Measurements from ENCODE around the gene QSOX2. TPM values are rescaled to one million over a fixed set of nuclear protein-coding genes. Genes with fewer than 3 reads are reported as not detected.

The QSOX2 gene
- total RNA-seq, 1 donor from 2014 or later = 14.0 TPM

DNA sequence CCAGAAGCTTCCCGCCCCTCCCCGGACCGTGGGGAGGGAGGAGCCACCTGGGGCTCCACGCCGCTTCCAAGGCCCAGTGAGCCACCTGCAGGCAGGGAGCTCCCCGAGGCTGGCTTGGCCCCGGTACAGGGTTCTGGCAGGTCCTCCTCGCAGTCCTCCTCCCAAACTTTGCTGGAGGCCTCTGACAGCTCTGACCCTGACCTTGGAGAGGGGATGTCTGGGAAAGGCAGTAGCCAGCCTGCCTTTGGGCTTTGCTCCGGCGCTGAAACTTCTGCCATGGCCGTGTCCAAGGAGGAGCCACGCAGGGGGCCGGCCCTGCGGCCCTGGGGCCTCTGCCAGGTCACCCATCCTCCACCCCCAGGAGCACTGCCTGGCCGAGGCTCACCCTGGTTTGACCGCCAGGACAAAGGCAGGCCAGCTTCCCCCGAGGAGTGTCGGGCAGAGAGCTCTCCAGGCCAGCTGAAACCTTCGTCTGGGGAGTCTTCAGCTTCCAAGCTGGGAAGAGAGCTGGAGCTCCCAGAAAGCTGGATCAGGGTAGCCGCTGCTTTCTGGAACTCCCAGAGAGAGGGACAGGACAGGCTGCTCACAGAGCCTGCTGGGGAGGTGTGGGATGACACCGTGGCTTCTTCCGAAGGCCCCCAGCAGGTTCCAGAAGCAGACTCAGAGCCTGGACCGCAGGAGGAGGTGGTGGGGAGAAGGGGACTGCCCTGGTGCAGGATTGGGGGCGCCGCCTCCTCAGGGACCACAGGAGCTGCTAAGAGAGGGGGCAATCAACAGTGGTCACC is 9.0 kb upstream of the QSOX2 start:
- H3K9me3 Mint-ChIP-seq (ENCODE audit: unreplicated experiment) = no peaks in the 10 kb centered on the region
- H3K4me3 Mint-ChIP-seq (ENCODE audit: unreplicated experiment) = no peak overlapping the region
- TF ChIP-seq, protein P1, sequence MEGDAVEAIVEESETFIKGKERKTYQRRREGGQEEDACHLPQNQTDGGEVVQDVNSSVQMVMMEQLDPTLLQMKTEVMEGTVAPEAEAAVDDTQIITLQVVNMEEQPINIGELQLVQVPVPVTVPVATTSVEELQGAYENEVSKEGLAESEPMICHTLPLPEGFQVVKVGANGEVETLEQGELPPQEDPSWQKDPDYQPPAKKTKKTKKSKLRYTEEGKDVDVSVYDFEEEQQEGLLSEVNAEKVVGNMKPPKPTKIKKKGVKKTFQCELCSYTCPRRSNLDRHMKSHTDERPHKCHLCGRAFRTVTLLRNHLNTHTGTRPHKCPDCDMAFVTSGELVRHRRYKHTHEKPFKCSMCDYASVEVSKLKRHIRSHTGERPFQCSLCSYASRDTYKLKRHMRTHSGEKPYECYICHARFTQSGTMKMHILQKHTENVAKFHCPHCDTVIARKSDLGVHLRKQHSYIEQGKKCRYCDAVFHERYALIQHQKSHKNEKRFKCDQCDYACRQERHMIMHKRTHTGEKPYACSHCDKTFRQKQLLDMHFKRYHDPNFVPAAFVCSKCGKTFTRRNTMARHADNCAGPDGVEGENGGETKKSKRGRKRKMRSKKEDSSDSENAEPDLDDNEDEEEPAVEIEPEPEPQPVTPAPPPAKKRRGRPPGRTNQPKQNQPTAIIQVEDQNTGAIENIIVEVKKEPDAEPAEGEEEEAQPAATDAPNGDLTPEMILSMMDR (IDR thresholded peaks at IDR 0.05; ENCODE audit: unreplicated experiment) = no peak
- no peak overlapping the region for H3K27ac Mint-ChIP-seq (ENCODE audit: unreplicated experiment)
- no peaks in the 10 kb centered on the region for H3K36me3 Mint-ChIP-seq (ENCODE audit: low read depth, unreplicated experiment)
- peaks cover 5% of the 10 kb centered on the region for H3K27me3 Mint-ChIP-seq (ENCODE audit: unreplicated experiment)
- DNase-seq (ENCODE audit: low spot score) = no peak
- no peaks in the 10 kb centered on the region for H3K4me1 Mint-ChIP-seq (ENCODE audit: unreplicated experiment)

DNA sequence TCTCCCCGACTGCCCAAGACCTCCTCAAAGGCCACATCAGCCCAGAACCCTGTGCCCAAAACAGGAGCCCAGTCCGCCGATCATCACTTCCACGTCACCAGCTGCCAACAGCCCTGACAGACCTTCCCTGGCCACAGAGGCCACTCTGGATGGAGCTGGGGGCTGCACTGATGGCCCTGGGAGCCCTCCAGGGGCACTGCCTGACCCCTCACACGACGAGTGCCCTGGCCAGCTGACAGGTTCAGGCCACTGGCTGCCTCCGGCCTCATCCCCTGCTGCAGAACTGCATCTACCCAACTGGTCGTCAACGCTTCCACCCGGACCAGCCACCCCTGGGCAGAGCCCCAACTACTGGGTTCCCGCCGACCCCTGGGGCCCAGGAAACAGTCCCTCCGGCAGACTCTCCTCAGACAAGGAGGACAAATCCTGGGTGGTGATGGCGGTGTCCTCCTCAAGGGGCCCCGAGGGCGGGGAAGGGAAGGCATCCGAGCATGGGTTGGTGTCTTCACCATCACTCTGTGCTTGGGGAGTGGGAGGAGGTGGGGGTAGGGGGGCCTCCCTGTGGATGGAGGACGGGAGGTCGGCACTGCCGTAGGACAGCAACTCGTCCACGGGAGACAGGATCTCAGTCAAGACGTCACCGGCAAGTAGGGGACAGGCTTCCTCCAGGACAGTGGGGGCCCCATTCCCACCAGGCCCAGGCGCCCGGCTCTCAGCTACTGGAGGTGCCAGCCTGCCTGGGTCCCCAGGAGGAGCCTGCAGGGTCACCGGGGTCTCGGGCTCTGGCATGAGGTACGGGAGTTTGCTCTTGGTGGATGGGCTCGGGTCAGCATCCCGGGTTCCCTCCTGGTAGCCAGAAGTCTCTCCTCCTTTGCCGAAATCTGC is 7.9 kb upstream of the QSOX2 start:
- no peak for DNase-seq (ENCODE audit: low spot score)
- Mint-ChIP-seq H3K4me3 (ENCODE audit: unreplicated experiment) (no peak overlapping the region), H3K36me3 (ENCODE audit: low read depth, unreplicated experiment) (no peaks in the 10 kb centered on the region), H3K27me3 (ENCODE audit: unreplicated experiment) (peaks cover 3% of the 10 kb centered on the region), H3K4me1 (ENCODE audit: unreplicated experiment) (no peaks in the 10 kb centered on the region), H3K9me3 (ENCODE audit: unreplicated experiment) (no peaks in the 10 kb centered on the region), H3K27ac (ENCODE audit: unreplicated experiment) (no peak overlapping the region)
- TF ChIP-seq, protein P1 (IDR thresholded peaks at IDR 0.05; ENCODE audit: unreplicated experiment) = no peak

DNA sequence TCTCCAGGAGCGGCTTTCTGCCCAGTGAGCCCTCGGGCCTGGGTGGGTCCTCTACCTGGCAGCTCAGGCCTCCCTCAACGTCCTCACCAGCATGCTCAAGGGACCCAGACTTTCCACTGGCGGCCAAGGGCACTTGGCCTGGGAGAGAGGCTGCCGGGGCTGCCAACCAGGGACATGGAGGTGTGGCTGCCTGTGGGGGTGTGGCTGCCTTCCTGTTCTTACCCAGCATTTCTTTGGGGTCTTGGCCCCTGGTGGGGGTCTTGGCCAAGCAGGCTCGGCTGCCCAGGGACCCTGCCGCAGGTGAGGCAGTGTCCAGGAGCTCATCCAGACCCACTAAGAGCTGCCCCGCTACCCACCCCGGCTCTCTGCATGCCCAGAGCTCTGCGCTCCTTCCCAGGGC is 7.2 kb upstream of the QSOX2 start:
- Mint-ChIP-seq H3K27me3 (ENCODE audit: unreplicated experiment) (peaks cover 3% of the 10 kb centered on the region), H3K27ac (ENCODE audit: unreplicated experiment) (no peak overlapping the region), H3K4me3 (ENCODE audit: unreplicated experiment) (no peak overlapping the region), H3K4me1 (ENCODE audit: unreplicated experiment) (no peaks in the 10 kb centered on the region), H3K36me3 (ENCODE audit: low read depth, unreplicated experiment) (no peaks in the 10 kb centered on the region), H3K9me3 (ENCODE audit: unreplicated experiment) (no peaks in the 10 kb centered on the region)
- TF ChIP-seq, protein P1 (IDR thresholded peaks at IDR 0.05; ENCODE audit: unreplicated experiment) = no peak
- no peak for DNase-seq (ENCODE audit: low spot score)

GRCh38 chr9:136252281-136252680 is 6.7 kb upstream of the QSOX2 start:
- Mint-ChIP-seq H3K9me3 (ENCODE audit: unreplicated experiment) (no peaks in the 10 kb centered on the region), H3K36me3 (ENCODE audit: low read depth, unreplicated experiment) (no peaks in the 10 kb centered on the region), H3K4me1 (ENCODE audit: unreplicated experiment) (no peaks in the 10 kb centered on the region), H3K27ac (ENCODE audit: unreplicated experiment) (no peak overlapping the region), H3K27me3 (ENCODE audit: unreplicated experiment) (peaks cover 3% of the 10 kb centered on the region), H3K4me3 (ENCODE audit: unreplicated experiment) (no peak overlapping the region)
- TF ChIP-seq, protein P1 (IDR thresholded peaks at IDR 0.05; ENCODE audit: unreplicated experiment) = no peak
- DNase-seq (ENCODE audit: low spot score) = no peak
